ENCODE measurements around the gene TRIM3.

TRIM3 gene

GRCh38 chr11:6480299-6480914, 6.7 kb upstream of the TRIM3 start:
- DNase-seq (ENCODE audit: low read depth in 2 of 2): no peak

DNA sequence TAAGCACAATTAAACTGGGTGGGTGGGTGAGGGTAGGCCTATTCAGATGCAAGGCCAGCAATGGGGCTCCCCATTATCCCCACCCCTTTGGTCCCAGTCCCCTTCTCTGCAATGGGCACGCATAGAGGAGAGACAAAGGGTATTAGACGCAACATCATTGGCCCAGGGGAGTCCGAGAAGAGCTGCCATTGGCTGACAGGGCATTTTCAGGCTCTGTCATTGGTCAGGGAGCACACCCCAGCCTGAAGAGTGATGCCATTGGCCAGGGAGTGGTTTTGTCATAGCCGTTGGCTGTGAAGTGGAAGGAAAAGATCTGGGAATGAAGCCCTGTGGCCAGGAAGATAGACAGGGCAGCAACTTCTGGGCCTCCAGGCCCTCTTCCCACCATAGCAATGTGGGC, 2.8 kb upstream of the TRIM3 start:
- DNase-seq (ENCODE audit: low read depth in 2 of 2): no peak

- no peak for DNase-seq (ENCODE audit: low read depth in 2 of 2)
These were observed 2.2 kb upstream of the TRIM3 start for GRCh38 chr11:6475936-6476335.

- no peak for DNase-seq (ENCODE audit: low read depth in 2 of 2)
These were observed 1.2 kb upstream of the TRIM3 start for GRCh38 chr11:6474806-6475500.

GRCh38 chr11:6474413-6474792, 662 bp upstream of the TRIM3 start:
- no peak for DNase-seq (ENCODE audit: low read depth in 2 of 2)

- no peak for DNase-seq (ENCODE audit: low read depth in 2 of 2)
These were observed 807 bp downstream of the TRIM3 start for GRCh38 chr11:6472934-6473333.

DNA sequence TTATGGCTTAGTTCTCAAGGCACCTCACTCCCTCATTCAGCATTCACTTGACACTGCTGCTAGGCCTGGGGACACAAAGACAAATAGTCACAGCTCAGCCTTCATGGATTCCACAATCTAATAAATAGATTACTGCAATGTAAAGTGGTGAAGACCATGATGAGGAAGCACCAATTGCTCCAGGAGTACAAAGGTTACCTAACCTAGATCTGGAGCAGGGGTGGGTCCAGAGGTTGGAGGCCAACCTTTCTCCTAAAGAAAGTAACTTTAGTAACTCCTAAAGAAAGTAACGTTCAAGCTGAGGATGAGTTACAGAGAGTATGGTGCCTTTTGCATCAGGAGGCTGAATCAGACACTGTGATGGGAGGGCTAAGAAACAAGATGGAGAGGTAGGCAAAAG, 4.1 kb downstream of the TRIM3 start:
- DNase-seq (ENCODE audit: low read depth in 2 of 2): no peak

- no peak for DNase-seq (ENCODE audit: low read depth in 2 of 2)
These were observed 4.8 kb downstream of the TRIM3 start for GRCh38 chr11:6468712-6469495.

- no peak for DNase-seq (ENCODE audit: low read depth in 2 of 2)
These were observed 14.7 kb downstream of the TRIM3 start for GRCh38 chr11:6459099-6459450.

GRCh38 chr11:6458352-6459098, 15.2 kb downstream of the TRIM3 start:
- no peak for DNase-seq (ENCODE audit: low read depth in 2 of 2)

- no peak for DNase-seq (ENCODE audit: low read depth in 2 of 2)
These were observed 16.0 kb downstream of the TRIM3 start for GRCh38 chr11:6457581-6458320.

GRCh38 chr11:6456361-6457073, 17.2 kb downstream of the TRIM3 start:
- DNase-seq (ENCODE audit: low read depth in 2 of 2): no peak

DNA sequence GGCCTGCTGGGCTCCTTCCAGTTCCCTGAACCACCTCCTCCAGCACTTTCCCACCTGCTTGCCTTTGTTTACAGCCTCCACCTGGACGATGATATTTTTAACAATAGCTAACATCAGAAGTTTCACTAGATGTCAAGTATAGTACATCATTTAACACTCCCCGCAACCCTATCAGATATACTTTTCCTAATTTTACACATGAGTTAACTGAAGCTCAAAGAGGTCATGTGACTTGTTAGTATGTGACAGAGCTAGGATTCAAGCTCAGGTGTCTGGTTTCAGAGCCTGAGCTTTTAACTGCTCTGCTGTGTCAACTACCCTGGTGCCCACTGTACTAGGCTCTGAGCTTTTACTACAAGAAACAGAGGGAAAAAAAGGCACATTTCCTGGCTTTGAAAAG, 18.7 kb downstream of the TRIM3 start:
- no peak for DNase-seq (ENCODE audit: low read depth in 2 of 2)

DNA sequence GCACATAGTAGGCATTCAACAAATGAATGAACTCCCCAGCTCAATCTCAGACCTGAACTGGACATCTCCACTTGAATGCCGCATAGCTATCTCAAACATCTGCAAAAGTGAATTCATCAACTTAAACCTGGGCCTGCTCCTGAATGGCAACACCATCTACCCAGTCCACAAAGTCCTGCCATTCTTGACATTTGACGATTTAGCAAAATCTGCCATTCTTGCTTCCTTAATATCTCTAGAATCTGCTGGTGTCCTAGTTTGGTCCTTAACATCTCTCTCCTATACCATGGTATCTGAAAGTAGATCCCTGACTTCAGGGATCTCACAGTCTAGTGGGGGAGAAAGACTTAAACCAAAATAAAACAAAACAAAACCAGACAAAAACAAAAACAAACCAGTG, 20.6 kb downstream of the TRIM3 start:
- DNase-seq (ENCODE audit: low read depth in 2 of 2): no peak

GRCh38 chr11:6452219-6452618, 21.5 kb downstream of the TRIM3 start:
- no peak for DNase-seq (ENCODE audit: low read depth in 2 of 2)

DNA sequence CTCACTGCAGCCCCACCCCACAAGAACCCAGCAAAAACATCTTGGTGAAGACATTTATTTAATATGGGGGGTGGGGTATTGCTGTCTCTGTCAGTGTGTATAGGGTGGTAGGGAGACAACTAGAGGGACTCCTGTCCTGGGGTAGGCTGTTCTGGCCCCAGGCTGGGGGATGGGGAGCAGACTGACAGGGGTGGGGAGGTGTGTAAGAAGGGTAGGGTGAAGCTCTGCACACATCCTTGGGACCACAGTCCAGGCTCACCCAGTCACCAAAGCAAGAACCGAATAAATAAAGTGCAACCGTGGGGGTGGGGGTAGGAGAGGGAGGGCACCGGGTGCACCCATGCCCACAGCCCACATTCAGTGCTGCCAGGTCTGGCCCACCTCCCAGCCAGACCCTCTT, 25.2 kb downstream of the TRIM3 start:
- DNase-seq (ENCODE audit: low read depth in 2 of 2): no peak

DNA sequence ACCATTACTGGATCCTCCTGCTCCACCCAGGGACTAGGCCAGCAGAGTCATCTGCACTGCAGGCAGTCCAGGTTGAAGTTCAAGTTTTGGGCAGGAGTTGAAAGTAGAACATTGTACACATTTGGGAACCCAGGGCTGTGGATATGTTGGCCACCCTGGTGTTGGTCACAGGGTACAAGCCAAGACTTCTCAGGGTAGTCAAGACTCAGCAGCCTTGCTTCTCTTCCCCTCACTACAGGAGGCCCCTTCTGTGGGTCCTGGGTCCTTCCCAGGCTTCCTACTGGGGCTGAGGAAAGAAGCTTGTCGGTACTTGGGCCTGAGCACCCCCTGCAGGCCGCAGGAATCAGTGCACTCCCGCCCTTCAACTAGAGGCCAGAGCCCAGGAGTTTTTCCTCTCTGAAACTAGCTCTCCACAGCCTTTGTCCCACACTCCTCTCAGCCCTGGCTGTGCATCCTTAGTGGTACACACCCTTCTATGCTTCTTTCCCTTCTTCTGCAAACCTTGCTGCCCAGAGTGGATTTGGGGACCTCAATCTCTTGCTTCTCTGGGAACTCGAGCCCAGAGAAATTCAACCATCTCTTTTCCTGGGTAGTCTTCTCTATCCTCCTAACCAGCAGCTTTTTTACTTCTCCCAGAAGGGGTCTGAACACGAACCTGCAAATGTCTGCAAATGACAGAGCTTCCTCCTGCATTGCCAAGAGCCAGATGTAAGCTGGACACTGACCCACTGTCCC, 30.3 kb downstream of the TRIM3 start:
- peak in 1 of 2 donors; percentile 13 for DNase-seq (ENCODE audit: low read depth in 2 of 2)

GRCh38 chr11:6442441-6442840, 31.3 kb downstream of the TRIM3 start:
- DNase-seq (ENCODE audit: low read depth in 2 of 2): no peak

DNA sequence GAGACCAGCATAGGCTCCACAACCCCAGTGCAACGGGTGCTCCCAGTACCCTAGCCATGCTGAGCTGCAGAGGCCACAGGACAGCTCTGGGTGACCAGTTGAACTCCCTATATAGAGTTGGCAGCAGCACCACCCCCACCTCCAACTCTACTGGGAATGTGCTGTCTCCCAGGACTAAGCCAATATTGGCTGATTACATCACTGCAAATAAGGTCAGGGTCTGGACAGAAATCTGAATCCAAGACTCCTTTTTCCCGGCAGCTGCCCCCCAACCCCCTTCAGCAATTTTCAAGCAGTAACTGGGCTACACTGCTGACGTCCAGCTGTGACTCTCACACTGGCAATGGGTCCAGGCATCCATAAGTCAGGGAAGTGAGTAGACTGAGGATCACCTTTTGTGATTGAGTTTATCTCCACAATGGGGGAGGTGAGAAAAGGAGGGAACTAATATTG, 32.8 kb downstream of the TRIM3 start, which contains the start of gene HPX:
Gene HPX, minus strand, starts transcription at position 82 of the 453 bp plus-strand sequence. Its CDS starts 24 bp downstream, at position 58.
- DNase-seq (ENCODE audit: low read depth in 2 of 2): no peak

- DNase-seq (ENCODE audit: low read depth in 2 of 2): no peak
These were observed 34.7 kb downstream of the TRIM3 start for GRCh38 chr11:6438979-6439571.

Measured in stimulated activated CD4-positive, alpha-beta T cell treated with anti-CD3 and anti-CD28 coated beads, Interleukin-1b, Interleukin-23, amount 100 ng/mL, for 1 hour (primary cell).